Endothelial cell of umbilical vein (primary cell): Measurements from ENCODE around the gene ACYP2. TPM values are rescaled to one million over a fixed set of nuclear protein-coding genes. Genes with fewer than 3 reads are reported as not detected.

Experiments
- BruUV-seq: library from RNA; stranded (reverse); fragments of 400-500 nt; replicated peaks from 2 replicates; lab custom pipeline; 2021; lab: Mats Ljungman, UMichigan
- CTCF ChIA-PET: fragments of 300-600, 350-600 bp; sonication (Branson Sonifier 250); formaldehyde crosslinking; loops from one replicate; lab custom pipeline; 2021; ENCODE audit warnings: antibody characterized with exemption, inconsistent platforms; lab: Charles Lee
- POLR2A ChIA-PET: fragments of 300-600, 350-600 bp; sonication (Branson Sonifier 250); formaldehyde crosslinking; loops from one replicate; lab custom pipeline; 2021; ENCODE audit warnings: antibody characterized with exemption, inconsistent platforms; lab: Charles Lee
- DNase-seq: peaks from one replicate; pipeline ENCODE4 v3.0.0-alpha.2; 2011; ENCODE audit warnings: low read depth, low spot score
- FAIRE-seq: peaks from 2 replicates; lab custom pipeline; 2011; peaks lifted over from hg19 to GRCh38; lab: Jason Lieb, UNC
- H2AFZ ChIP-seq: 2 replicates; pipeline ENCODE4 v1.6.0; 2012; ENCODE audit warnings: low read depth, low read length, control low read depth, inconsistent platforms
- H3K27ac ChIP-seq: 2 replicates; pipeline ENCODE4 v1.5.1; 2011; ENCODE audit warnings: low read depth, mild to moderate bottlenecking, control low read depth, low read length, moderate library complexity; ENCODE audit not compliant: insufficient read depth
- H3K27me3 ChIP-seq, 2 experiments: 2 replicates each; pipeline versions ENCODE4 v1.6.0 to v1.6.1; 2011; ENCODE audit warnings: low read length in 2 of 2, mixed read lengths in 1 of 2; ENCODE audit not compliant: control insufficient read depth in 2 of 2, insufficient read depth in 2 of 2
- H3K36me3 ChIP-seq, 2 experiments: 2 replicates in 1 of 2; 3 replicates in 1 of 2; pipeline ENCODE4 v1.5.1; 2011; ENCODE audit warnings: low read length in 2 of 2, mild to moderate bottlenecking in 1 of 2, moderate library complexity in 1 of 2; ENCODE audit not compliant: control insufficient read depth in 2 of 2, insufficient read depth in 2 of 2; ENCODE audit errors: extremely low read depth in 1 of 2
- H3K4me1 ChIP-seq: 3 replicates; pipeline ENCODE4 v1.5.1; 2011; ENCODE audit warnings: mild to moderate bottlenecking, low read length; ENCODE audit not compliant: control insufficient read depth, insufficient read depth; ENCODE audit errors: extremely low read depth
- H3K4me2 ChIP-seq: 2 replicates; pipeline ENCODE4 v1.6.1; 2011; ENCODE audit warnings: low read length, control low read depth, mixed read lengths; ENCODE audit not compliant: insufficient read depth
- H3K4me3 ChIP-seq, 3 experiments: fragments of 200-600 bp in 1 of 3; sonication (generic), shearing (Covaris generic) in 1 of 3; replicated peaks in 1 of 3; 2 replicates each; pipeline ENCODE4 v1.5.1; 2011 to 2016; ENCODE audit warnings: control low read depth in 3 of 3, low read length in 3 of 3, mild to moderate bottlenecking in 2 of 3, inconsistent platforms in 1 of 3, low read depth in 1 of 3, moderate library complexity in 1 of 3; ENCODE audit not compliant: insufficient read depth in 1 of 3
- H3K79me2 ChIP-seq: 2 replicates; pipeline ENCODE4 v1.6.0; 2012; ENCODE audit warnings: low read length, inconsistent platforms; ENCODE audit not compliant: control insufficient read depth, insufficient read depth
- H3K9ac ChIP-seq: replicated peaks from 2 replicates; pipeline ENCODE3; 2011; ENCODE audit warnings: low read length, control low read depth; ENCODE audit not compliant: insufficient read depth; ENCODE audit errors: extremely low read depth
- H3K9me1 ChIP-seq: replicated peaks from 3 replicates; pipeline ENCODE4 v1.6.0; 2011; ENCODE audit warnings: mild to moderate bottlenecking, low read length; ENCODE audit not compliant: control insufficient read depth, insufficient read depth; ENCODE audit errors: extremely low read depth
- H3K9me3 ChIP-seq: replicated peaks from 2 replicates; pipeline ENCODE4 v1.5.1; 2012; ENCODE audit warnings: low read length, inconsistent platforms; ENCODE audit not compliant: control insufficient read depth, insufficient read depth
- H4K20me1 ChIP-seq: replicated peaks from 2 replicates; pipeline ENCODE3; 2011; ENCODE audit warnings: mild to moderate bottlenecking, low read length; ENCODE audit not compliant: control insufficient read depth, insufficient read depth; ENCODE audit errors: extremely low read depth
- EZH2 ChIP-seq: IDR thresholded peaks from 2 replicates; pipeline ENCODE4 v1.6.1; 2012; ENCODE audit warnings: borderline replicate concordance, low read depth, mild to moderate bottlenecking, moderate library complexity, low read length, inconsistent platforms; ENCODE audit not compliant: severe bottlenecking
- FOS ChIP-seq: IDR thresholded peaks from 2 replicates; pipeline ENCODE4 v1.6.1; 2011; ENCODE audit warnings: mild to moderate bottlenecking, low read length, moderate library complexity, borderline replicate concordance; ENCODE audit not compliant: insufficient read depth
- GATA2 ChIP-seq: IDR thresholded peaks from 2 replicates; pipeline ENCODE4 v1.7.0; 2011; ENCODE audit warnings: low read depth, mild to moderate bottlenecking, moderate library complexity, mixed read lengths, low read length; ENCODE audit not compliant: insufficient read length, insufficient read depth
- JUN ChIP-seq: IDR thresholded peaks from 2 replicates; pipeline ENCODE4 v1.6.1; 2011; ENCODE audit warnings: borderline replicate concordance, low read depth; ENCODE audit not compliant: insufficient read length, insufficient read depth
- MYC ChIP-seq: IDR thresholded peaks from one replicate; pipeline ENCODE4 v1.6.1; 2011; ENCODE audit warnings: mild to moderate bottlenecking, low read depth, low read length
- POLR2A ChIP-seq: IDR thresholded peaks from 2 replicates; pipeline ENCODE4 v1.6.1; 2012; ENCODE audit warnings: low read depth, mild to moderate bottlenecking, control low read depth, low read length
- POLR2AphosphoS5 ChIP-seq: IDR thresholded peaks from 2 replicates; pipeline ENCODE4 v1.6.1; 2012; ENCODE audit warnings: low read depth, mild to moderate bottlenecking, control low read depth, low read length, moderate library complexity; ENCODE audit not compliant: insufficient read depth
- dilution Hi-C: fragments of 300-500 bp; cut with MboI; formaldehyde crosslinking; loops from one replicate; pipeline ENCODE4 v1.15.0; 2019; ENCODE audit warnings: low sequenced_read_pairs; ENCODE audit not compliant: extremely low pct_ligation_motif_present
- intact Hi-C: fragments of 100-400 bp; cut with micrococcal nuclease; formaldehyde crosslinking; loops from one replicate; pipeline ENCODE4 v1.10.0; 2022
- polyA plus RNA-seq, 4 experiments: library from polyadenylated mRNA; depleted of rRNA in 3 of 4; stranded (reverse) in 3 of 4; unstranded in 1 of 4; fragments of >200 nt; gene quantifications; 2 replicates each; pipeline versions ENCODE4 v1.2.1 to v1.2.3, GENCODE V29; 2011 to 2012; ENCODE audit warnings: missing spikeins in 1 of 4
- total RNA-seq: library from RNA; stranded (reverse); gene quantifications from 2 replicates; pipeline ENCODE4 v1.2.3, GENCODE V29; 2021
- TF ChIP-seq, protein P1 (sequence below): IDR thresholded peaks from 2 replicates; pipeline ENCODE4 v1.6.1; 2011; ENCODE audit not compliant: insufficient read depth, insufficient read length
- TF ChIP-seq, protein P2 (sequence below), 2 donors: IDR thresholded peaks; 1 replicate in 1 of 2; 2 replicates in 1 of 2; pipeline ENCODE4 v1.5.1; 2011; ENCODE audit warnings: low read length in 2 of 2, mild to moderate bottlenecking in 2 of 2, moderate library complexity in 2 of 2, control low read depth in 1 of 2, inconsistent platforms in 1 of 2, low read depth in 1 of 2; ENCODE audit not compliant: insufficient read depth in 1 of 2; ENCODE audit errors: extremely low read depth in 1 of 2

Gene ACYP2
- total and polyA plus RNA-seq, 2 donors (not counting 3 experiments of a cell fraction or from before 2014, with no cell fraction given): 3.9 to 7.9 TPM

DNA sequence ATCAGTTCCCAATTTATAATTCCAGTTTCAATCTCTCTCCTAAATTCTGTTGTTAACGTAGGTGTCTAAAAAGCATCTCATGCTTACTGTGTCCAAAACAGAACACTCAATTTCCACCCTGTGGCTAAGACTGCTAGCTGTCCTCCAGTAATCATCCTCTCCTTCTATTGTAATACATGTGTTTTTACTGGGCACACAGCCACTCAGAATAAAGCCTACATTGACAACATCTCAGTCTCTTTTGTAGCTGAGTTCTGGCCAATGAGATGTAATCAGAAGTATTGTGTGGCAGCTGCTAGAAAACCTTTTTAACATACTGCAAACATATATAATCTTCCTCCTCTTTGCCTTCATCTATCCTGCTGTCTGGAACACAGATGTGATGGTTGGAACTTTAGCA is 170.0 kb downstream of the ACYP2 start:
- CTCF ChIA-PET: no interaction called here
- no peak for FAIRE-seq
- Histone ChIP-seq H3K4me1 (no peaks in the 10 kb centered on the region), H3K36me3 (no peaks in the 10 kb centered on the region), H3K79me2 (no peaks in the 10 kb centered on the region), H3K27ac (no peak overlapping the region), H3K9me3 (no peaks in the 10 kb centered on the region), H3K4me3 (no peak overlapping the region), H3K9me1 (no peaks in the 10 kb centered on the region), H2AFZ (no peak overlapping the region), H3K27me3 (peaks cover 0 to 2% of the 10 kb centered on the region in 2 experiments), H4K20me1 (no peaks in the 10 kb centered on the region), H3K4me2 (no peak overlapping the region), H3K9ac (no peak overlapping the region)
- DNase-seq: no peak
- BruUV-seq: no TSS peak
- TF ChIP-seq POLR2AphosphoS5 (no peak), MYC (no peak), JUN (no peak), POLR2A (no peak), GATA2 (no peak), EZH2 (no peak), FOS (no peak)
- TF ChIP-seq, protein P1, sequence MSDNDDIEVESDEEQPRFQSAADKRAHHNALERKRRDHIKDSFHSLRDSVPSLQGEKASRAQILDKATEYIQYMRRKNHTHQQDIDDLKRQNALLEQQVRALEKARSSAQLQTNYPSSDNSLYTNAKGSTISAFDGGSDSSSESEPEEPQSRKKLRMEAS: no peak
- TF ChIP-seq, protein P2, sequence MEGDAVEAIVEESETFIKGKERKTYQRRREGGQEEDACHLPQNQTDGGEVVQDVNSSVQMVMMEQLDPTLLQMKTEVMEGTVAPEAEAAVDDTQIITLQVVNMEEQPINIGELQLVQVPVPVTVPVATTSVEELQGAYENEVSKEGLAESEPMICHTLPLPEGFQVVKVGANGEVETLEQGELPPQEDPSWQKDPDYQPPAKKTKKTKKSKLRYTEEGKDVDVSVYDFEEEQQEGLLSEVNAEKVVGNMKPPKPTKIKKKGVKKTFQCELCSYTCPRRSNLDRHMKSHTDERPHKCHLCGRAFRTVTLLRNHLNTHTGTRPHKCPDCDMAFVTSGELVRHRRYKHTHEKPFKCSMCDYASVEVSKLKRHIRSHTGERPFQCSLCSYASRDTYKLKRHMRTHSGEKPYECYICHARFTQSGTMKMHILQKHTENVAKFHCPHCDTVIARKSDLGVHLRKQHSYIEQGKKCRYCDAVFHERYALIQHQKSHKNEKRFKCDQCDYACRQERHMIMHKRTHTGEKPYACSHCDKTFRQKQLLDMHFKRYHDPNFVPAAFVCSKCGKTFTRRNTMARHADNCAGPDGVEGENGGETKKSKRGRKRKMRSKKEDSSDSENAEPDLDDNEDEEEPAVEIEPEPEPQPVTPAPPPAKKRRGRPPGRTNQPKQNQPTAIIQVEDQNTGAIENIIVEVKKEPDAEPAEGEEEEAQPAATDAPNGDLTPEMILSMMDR (IDR thresholded peaks at IDR 0.05; ENCODE audit: extremely low read depth in 1 of 2, insufficient read depth in 1 of 2, low read depth in 1 of 2, low read length in 2 of 2): no peak
- POLR2A ChIA-PET: no interaction called here
- dilution Hi-C loops: no loop called here
- intact Hi-C loops: no loop called here
